GM18526 (cell line): ENCODE measurements around the gene KAT8.

Experiments
- POLR2A ChIP-seq: IDR thresholded peaks from 3 replicates; pipeline ENCODE4 v1.6.1; 2011; ENCODE audit not compliant: insufficient read length; ENCODE audit errors: extremely low read depth

The KAT8 gene

GRCh38 chr16:31143011-31143693, 25.7 kb downstream of the KAT8 start:
- TF ChIP-seq POLR2A = no peak

GRCh38 chr16:31143694-31144148, 26.3 kb downstream of the KAT8 start:
- TF ChIP-seq POLR2A = no peak

GRCh38 chr16:31145398-31145990, 28.0 kb downstream of the KAT8 start:
- no peak for TF ChIP-seq POLR2A

- no peak for TF ChIP-seq POLR2A
These were observed 30.1 kb downstream of the KAT8 start for GRCh38 chr16:31147574-31147973.

DNA sequence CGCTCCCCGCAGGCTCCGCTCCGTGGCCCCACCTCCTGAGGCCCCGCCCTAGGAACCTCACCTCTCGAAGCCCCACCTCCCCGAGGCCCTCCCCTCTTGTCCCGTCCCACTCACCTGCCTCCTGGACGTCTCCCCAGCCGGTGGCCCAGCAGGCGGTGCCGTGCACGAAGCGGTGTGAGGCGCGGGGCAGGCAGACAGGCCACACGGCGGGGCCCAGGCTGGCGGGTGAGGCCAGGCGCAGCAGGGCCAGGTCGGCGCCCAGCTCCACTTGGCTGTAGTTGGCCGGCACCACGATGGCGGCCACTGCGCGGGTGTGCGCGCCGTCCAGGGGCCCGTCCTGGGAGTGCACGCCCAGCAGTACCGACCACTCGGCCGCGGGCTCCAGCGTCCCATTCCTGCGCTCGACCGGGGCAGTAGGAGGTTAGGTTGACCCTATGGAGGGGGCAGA, 30.8 kb downstream of the KAT8 start:
- TF ChIP-seq POLR2A = no peak

- TF ChIP-seq POLR2A = no peak
These were observed 31.4 kb downstream of the KAT8 start for GRCh38 chr16:31148896-31149295.

- TF ChIP-seq POLR2A = no peak
These were observed 31.9 kb downstream of the KAT8 start for GRCh38 chr16:31149332-31149731.

DNA sequence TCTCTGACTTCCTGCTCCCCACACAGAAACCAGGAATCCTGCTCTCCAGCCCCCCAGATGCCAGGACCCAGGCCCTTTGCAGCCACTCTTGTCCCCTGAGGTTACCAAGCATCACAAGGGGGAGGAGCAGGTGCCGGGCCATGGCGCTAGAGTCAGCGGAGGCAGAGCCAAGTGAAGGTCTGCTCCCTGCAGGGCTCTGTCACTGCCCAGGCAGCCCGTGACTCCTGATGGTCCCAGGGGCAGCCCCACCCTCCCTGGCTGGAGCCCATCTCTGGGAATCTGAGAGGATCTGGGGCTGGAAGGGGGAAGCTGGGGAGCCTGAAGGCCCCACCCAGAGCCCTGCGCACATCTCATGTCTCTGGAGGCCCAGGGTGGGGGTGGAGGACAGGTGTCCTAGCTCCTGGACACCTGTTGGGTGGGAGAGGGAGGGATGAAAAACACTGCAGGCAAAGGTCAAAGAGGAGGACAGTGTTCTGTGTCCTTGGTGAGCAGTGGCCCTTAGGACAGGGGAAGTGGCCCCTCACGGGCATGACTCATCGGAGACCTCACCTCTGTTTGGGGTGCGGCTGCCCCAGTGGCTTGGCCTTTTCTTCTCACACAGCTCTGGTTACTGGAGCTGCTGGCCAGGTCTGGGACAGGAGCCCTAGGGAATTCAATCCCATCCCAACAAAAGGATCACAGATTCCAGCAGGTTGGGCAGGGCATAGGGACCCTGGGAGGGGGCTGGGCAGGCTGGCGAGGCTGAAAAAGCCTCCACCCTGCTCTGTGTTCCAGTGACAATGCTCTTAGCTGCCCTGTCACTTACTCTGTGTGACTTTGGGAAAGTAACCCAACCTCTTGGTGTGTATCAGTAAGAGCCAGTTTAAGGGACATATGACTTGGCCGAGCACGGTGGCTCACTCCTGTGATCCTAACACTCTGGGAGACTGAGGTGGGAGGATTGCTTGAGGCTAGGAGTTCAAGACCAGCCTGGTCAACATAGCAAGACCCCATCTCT, 32.7 kb downstream of the KAT8 start, which contains the start of gene PRSS36:
Gene PRSS36, minus strand, starts transcription at position 173 of the 997 bp plus-strand sequence. Its CDS starts 31 bp downstream, at position 142.
- no peak for TF ChIP-seq POLR2A

GRCh38 chr16:31157136-31157535, 39.7 kb downstream of the KAT8 start:
- no peak for TF ChIP-seq POLR2A

- TF ChIP-seq POLR2A = no peak
These were observed 49.9 kb downstream of the KAT8 start for GRCh38 chr16:31167315-31167714.

DNA sequence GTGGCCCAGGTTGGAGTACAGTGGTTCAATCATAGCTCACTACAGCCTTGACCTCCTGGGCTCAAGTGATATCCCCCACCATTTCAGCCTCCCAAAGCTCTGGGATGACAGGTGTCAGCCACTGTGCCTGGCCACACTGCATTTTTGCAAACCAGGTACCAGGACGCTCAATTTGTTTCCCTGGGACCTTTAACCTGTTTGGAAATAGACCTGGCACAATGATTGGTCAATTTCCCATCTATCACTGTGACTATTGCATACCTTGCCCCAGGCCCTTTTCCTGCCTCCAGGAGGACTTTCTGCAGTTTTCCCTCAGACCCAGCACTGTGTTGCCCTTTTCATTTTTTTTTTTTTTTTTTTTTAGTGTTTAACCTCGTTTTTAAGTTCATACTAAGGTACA, 51.4 kb downstream of the KAT8 start:
- no peak for TF ChIP-seq POLR2A

DNA sequence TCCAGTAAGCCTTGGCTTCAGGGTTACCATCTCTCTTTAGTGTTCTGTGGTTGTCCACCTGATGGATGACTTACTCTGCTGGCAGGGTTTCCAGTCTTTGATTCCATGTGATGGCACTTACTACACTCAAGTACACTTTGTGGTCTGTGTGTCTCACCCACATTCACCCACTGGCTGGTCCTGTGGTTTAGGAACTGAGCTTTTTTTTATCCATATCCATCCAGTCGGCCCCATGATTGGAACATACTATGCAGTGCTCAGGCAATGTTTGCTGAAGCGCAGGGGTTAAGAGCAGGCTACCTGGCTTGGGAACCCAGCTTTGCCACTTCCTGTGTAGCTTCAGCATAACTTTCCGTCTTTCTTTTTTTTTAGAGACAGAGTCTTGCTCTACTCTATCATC, 59.7 kb downstream of the KAT8 start:
- TF ChIP-seq POLR2A = no peak

- TF ChIP-seq POLR2A = no peak
These were observed 61.8 kb downstream of the KAT8 start for GRCh38 chr16:31179219-31179746.

DNA sequence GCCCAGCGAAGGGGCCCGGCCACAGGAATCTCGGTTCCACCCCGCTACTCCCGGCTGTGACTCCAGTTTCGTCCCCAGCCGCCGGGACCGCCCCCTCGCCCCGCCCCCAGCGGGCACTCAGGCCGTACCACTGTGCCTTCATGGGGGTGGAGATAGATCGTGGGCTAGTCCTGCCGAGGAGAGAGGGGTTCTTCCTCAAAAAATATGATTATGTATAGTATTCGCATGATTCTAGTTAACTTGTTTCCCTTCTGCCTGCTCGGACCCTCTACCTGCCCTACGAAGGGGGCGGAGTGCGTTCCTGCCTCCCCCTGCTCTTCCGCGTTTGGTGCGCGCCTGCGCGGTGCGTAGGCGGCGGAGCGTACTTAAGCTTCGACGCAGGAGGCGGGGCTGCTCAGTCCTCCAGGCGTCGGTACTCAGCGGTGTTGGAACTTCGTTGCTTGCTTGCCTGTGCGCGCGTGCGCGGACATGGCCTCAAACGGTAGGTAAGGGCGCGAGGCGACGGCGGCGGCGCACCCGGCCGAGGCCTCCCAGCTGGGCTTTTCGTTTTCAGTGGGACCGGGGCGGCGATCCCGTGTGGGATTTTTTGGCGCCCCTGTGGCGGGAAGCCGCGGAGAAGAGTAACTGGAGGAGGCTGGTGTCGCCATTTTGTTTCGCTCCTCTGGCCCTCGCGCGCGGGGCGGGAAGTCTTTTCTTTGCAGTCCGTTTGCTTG, 62.4 kb downstream of the KAT8 start, which contains the start of gene FUS:
Gene FUS, plus strand, starts transcription at position 393 of the 713 bp plus-strand sequence. Its CDS starts 76 bp downstream, at position 469.
- TF ChIP-seq POLR2A = peak; percentile 100
